GM18505 (cell line): Measurements from ENCODE around the gene OSBPL8.

Experiments used
- ATAC-seq: cut with Tn5 transposase; IDR thresholded peaks from one replicate; pipeline ENCODE4 v1.9.1; 2021; ENCODE audit not compliant: unreplicated experiment
- POLR2A ChIP-seq: IDR thresholded peaks from 4 replicates; pipeline ENCODE4 v1.6.1; 2011; ENCODE audit warnings: borderline replicate concordance; ENCODE audit not compliant: insufficient read depth, insufficient read length; ENCODE audit errors: extremely low read depth

Gene OSBPL8

DNA sequence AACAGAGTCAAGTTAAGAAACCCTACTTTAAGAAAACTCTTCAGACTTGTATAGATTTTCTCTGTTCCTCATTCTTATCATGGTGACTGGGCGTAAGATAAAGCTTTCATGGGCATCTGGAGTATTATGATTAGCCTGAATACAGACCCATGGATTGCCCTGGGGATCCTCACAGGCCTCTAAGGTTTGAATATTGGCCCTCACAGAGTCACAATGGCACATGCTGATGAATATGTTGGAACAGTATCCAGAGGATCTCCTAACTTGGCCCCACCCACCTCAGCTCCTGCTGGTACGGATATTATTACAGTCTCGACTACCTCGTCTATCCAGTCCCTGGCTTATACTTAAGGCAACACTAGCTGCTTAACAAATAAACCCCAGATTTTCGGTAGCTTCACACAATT lies 8.1 kb downstream of the OSBPL8 start:
- no peak for TF ChIP-seq POLR2A
- no peak for ATAC-seq

DNA sequence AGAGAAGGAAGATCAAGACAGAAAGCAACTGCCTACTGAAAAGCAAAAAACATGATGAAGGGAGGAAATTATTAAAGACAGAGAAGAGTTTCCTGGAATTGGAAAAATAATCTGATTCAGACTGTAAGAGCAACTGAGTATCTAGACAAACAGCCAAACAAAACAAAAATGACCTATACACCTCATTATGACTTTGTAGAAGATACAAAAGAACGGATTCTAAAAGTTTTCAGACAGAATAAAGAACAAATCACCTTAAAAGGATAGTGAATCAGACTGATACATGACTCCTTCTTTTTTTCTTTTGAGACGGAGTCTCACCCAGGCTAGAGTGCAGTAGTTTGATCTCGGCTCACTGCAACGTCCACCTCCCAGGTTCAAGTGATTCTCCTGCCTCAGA lies 10.4 kb downstream of the OSBPL8 start:
- ATAC-seq = no peak
- TF ChIP-seq POLR2A = no peak

DNA sequence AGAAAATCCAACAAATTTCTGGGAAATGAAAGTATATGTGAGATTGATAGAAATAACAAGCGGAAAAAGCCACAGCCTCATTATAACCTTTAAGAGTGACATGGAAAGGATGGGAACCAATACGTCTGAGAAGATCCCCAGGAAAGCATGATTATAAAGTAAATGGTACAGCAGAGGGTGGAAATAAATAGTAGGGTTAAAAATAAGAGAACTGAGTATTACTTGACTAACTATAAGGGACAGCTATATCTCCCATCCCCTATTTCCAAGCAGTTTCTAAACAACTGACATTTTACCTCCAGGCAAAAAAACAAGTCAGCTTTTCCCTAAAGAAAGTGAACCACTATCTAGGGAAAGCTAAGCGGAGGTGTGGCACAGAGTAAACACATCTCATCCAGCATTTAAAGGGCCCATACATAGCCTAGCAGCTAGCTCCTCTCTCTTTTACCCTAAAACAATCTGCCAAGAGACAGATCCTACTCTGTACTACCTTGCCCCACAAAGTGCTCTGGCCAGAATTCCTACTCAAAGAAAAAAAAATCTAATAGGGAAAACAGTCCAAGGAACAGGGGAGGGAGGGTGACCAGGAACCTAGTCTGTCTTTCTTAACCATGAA lies 11.2 kb downstream of the OSBPL8 start:
- no peak for ATAC-seq
- no peak for TF ChIP-seq POLR2A

DNA sequence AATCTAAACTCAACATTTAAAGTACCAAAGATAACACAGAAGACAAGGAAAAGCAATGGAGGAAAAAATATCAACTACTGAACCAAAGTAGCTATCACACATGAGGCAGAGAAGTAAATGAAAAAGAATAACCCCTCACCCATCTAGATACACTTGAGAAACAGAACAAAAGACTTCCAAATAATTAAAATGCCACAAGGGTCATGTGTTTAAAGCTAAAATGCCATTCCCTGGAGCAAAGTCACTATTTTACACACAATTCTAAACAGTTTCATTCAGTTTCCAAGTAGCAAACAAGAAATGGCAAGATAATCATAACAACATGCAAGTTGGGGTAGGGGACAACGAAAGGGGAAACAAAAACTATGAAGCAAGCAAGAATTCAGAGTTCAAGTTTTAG lies 12.0 kb downstream of the OSBPL8 start:
- TF ChIP-seq POLR2A = no peak
- ATAC-seq = no peak

DNA sequence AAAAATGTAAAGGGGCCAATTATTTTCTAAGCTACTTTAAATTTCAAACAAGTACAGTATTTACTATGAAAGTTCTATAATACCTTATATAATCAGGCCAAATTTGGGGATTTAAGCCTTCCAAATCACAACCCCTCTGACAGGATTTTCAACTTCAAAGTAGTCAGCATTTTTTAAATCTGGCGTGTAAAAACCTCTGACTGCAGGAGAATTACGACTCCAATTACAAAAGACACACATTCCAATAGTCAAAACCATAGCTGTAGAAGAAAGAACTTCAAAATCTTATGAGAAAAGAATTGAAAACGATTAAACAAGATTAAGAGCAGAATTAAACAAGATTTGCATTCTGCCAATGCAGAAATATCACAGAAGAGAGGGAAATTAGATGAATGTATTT lies 12.7 kb downstream of the OSBPL8 start:
- ATAC-seq = no peak
- TF ChIP-seq POLR2A = no peak

DNA sequence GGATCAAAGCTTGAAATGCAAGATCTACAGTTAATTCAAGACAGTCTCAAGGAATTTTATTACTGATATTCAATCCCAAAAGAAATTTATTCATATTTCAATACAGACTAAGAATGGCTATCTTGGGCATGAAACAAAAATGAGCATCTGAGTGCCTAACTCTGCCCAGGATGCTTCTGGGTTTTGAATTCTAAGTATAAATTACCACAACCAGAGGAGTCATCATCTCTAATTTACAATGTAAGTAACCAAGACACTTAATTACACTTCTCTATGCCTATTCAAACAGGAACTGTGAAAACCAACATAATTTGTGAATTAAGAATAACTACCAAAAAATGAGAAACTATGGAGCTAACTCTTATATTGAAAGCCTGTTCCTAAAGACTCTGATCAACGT lies 14.1 kb downstream of the OSBPL8 start:
- no peak for TF ChIP-seq POLR2A
- ATAC-seq = no peak

DNA sequence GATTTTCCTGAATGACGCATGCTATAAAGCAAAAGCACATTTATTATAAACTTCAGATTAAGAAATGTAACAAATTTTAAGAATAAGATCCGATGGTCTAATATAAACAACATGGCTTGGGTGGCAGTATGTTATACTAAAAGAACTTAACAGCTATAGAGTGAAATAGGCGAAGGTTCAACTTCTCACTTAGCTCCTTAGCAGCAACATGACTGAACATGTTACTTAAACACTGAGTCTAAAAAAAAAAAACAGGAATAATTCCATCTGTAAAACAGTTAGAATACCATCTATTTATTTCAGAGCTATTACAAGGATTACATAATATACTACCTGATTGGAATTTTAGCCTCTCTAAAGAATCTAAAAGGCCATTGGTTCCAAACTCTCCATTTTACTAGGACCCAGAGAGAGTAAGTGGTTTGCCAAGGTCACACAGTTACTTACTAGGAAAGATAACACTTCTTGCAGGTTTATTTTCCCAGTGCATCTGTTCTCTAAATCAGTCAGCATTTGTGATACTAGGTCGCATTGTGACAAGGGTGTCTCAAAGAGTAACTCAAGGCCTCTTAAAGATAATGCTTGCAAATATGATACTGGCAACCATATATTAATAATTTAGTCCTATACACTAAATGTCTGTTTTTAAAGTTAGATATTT lies 14.8 kb downstream of the OSBPL8 start:
- ATAC-seq = no peak
- TF ChIP-seq POLR2A = no peak

DNA sequence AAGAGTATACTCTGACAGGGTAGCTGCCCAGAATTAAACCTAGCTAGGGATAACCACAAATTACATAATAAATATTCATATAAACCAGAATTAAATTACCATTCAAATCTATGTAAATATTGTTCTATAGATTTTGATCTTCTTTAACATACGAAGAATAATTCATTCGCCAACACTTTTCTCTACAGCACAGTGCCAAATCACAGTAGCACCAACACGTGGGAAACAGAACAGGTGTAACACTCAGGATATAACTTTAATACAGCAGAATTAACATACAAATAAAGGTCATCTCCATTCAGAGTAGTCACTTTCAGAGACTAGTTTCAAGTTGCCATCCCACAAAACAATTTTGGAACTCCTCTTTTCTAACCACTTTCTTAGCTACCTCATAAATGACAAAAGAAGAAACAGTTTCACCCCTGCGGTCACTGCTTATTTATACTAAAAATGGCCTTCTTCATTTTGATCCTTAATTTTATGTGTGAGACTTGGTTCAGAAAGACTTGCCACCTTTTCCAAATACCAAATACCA lies 15.7 kb downstream of the OSBPL8 start:
- ATAC-seq = no peak
- no peak for TF ChIP-seq POLR2A

DNA sequence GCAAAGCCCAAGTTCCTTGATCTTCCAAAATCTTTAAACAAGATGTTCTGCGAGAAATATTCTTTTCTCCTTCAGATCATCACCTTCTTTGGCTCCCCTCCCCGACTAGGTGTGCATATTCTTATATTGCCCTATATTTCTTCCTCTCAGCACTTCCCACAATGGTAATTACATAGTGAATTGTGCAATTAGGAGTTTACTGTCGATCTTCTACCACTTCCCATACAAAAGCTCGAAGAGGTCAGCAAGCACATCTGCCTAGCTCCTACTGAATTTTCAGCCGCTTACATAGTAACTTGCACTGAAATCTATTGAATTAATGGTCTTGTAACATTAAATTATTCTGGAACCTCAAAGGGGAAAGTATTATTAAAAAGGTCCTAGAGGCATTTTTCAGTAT lies 16.7 kb downstream of the OSBPL8 start:
- TF ChIP-seq POLR2A = no peak

DNA sequence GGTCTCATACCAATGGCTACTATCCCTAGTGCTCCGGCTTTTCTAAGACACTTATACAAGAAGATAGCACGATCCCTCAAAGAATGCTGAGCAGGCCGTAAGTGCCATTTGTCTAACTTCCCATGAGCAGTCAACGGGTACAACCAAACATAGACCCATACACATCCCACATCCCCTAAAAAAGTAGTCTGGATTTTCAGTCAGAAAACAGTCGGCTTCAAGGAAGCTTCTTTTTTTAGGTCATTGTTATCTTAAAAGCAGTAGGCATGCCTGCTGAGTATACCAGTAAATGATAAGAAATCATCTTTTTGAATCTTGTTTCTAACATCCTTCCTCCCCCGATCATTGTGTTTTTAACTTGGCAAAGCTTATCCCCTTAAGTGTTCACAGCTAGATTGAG lies 19.8 kb downstream of the OSBPL8 start:
- TF ChIP-seq POLR2A = no peak
- no peak for ATAC-seq

More for the DNA sequence above, 16.7 kb downstream of the OSBPL8 start:
- ATAC-seq = no peak

DNA sequence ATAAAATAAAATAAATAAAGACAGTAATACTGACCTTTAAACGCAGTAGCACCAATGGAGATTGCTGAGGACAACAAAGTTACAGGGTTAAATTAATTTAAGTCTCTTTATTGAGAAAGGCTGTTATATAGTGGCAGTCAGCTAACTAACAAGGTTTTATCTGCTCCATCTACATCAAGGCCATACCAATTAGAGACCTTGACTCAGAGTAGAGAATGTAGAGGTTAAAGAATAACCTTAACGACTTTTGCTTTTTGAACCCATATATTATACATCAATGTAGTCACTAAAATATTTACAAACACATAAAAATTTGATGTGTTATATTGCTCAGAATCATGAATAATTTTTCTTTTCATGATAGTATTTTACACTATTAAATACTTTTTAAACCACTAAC lies 21.6 kb downstream of the OSBPL8 start:
- no peak for ATAC-seq
- no peak for TF ChIP-seq POLR2A

DNA sequence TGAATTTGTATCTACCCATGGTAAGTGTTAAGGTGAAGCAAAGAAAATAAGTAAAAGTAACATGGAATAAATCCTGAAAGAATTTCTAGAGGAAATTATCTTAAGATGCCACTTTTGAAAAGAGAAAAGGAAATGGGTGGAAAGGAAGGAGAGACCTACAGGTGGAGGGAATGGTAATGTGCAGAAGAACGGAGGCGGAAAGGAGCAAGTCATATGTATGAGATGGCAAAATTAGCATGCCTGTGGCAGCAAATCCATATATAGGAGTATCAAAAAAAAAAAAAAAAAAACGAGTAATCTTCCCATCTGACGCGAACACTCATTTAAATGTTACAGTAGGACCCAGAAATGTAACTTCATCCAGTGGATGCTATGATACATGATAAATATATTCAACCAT lies 23.0 kb downstream of the OSBPL8 start:
- TF ChIP-seq POLR2A = no peak
- ATAC-seq = no peak

DNA sequence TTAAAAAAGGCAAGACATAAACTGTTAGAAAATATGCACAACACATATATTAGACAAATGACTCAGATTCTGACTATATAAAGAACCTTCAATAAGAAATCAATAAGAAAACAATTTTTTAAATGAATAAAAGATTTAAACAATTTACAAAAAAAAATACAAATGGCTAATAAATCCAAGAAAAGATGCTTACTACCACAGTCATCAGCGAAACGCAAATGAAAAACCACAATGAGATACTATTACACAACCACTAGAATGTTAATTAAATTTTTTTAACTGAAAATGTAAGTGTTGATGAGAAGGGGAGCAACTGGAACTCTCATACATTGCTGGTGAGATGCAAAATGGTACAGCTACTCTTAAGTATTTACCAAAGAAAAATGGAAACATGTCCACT lies 24.4 kb downstream of the OSBPL8 start:
- no peak for ATAC-seq
- no peak for TF ChIP-seq POLR2A

DNA sequence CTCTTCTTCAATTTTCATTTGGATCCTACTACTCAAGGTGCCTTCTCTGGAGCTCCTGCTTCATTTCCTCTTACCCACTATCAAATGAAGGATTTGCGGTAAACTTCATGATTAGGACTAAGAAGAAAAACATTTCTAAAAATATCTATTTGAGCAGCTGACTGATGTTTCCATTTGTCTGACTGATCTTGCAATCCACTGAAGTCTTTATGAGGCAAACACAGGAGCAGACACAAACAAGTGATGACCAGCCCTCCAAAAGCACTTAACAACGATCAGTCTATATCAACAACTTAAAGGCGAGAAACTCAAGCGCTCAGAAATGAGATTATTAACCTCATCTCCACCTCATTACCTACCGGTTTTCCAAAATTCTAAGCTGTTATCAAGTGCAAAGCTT lies 26.2 kb downstream of the OSBPL8 start:
- no peak for TF ChIP-seq POLR2A
- no peak for ATAC-seq
